ENCODE results near the gene FBXW5. TPM values are rescaled to one million over a fixed set of nuclear protein-coding genes. Genes with fewer than 3 reads are reported as not detected.

The FBXW5 gene
- total RNA-seq, 1 experiment from 2014 or later = 62.2 TPM

GRCh38 chr9:136926154-136926704, 18.3 kb downstream of the FBXW5 start:
- H3K4me1 ChIP-seq (ENCODE audit: insufficient read depth, low read length) = no peaks in the 10 kb centered on the region
- no peak overlapping the region for H2BK120ac ChIP-seq (ENCODE audit: low read depth, low read length, poor library complexity, severe bottlenecking)
- H2AK5ac ChIP-seq (ENCODE audit: insufficient read length, low read length) = no peak overlapping the region
- H2BK5ac ChIP-seq (ENCODE audit: insufficient read length, low read length) = no peak overlapping the region
- H2BK12ac ChIP-seq (ENCODE audit: insufficient read length, low read depth, low read length) = no peak overlapping the region
- Mint-ChIP-seq H3K27me3 (ENCODE audit: low read depth) (no peaks in the 10 kb centered on the region), H3K36me3 (ENCODE audit: insufficient read depth in 1 of 3, low read depth in 3 of 3) (peaks cover 15 to 68% (median 51%) of the 10 kb centered on the region in 3 experiments; a peak in 6 of 7 replicates), H3K4me3 (no peak overlapping the region), H3K9me3 (no peaks in the 10 kb centered on the region), H3K27ac (no peak overlapping the region), H3K4me1 (no peaks in the 10 kb centered on the region)
- no peak for TF ChIP-seq CTCF (conservative IDR thresholded peaks at IDR 0.05)
- no peak overlapping the region for H4K8ac ChIP-seq (replicated peaks; ENCODE audit: insufficient read length, low read depth, low read length)
- DNase-seq = peak; percentile 20
- H3K27me3 ChIP-seq (ENCODE audit: insufficient read depth, low read length) = no peaks in the 10 kb centered on the region
- H3K27ac ChIP-seq (ENCODE audit: insufficient read length, low read depth, low read length) = no peak overlapping the region
- H3K23ac ChIP-seq (ENCODE audit: insufficient read length, low read depth, low read length) = no peak overlapping the region
- H4K20me1 ChIP-seq (ENCODE audit: control insufficient read depth, insufficient read depth, insufficient read length) = no peaks in the 10 kb centered on the region
- H2AFZ ChIP-seq (ENCODE audit: low read length) = no peak overlapping the region
- H3K4me2 ChIP-seq (ENCODE audit: insufficient read depth, insufficient read length, low read length) = no peak overlapping the region
- no peak overlapping the region for H3K4ac ChIP-seq (ENCODE audit: low read depth, low read length)
- WGBS (ENCODE audit: extremely low coverage, insufficient read length, low lambda C conversion rate) = no CpG with 5 or more reads among the region's 9 CpGs
- H3K56ac ChIP-seq (ENCODE audit: insufficient read length, low read depth, low read length) = no peak overlapping the region
- H3T11ph ChIP-seq (ENCODE audit: low read length) = no peak overlapping the region
- H3K18ac ChIP-seq (ENCODE audit: insufficient read length, low read depth, low read length) = no peak overlapping the region
- no peak overlapping the region for H4K5ac ChIP-seq (ENCODE audit: insufficient read length, low read depth, low read length)
- no peaks in the 10 kb centered on the region for H3K9me3 ChIP-seq (ENCODE audit: control insufficient read depth, low read depth, low read length)
- H3K14ac ChIP-seq (ENCODE audit: insufficient read depth, low read length) = no peak overlapping the region
- H3K9ac ChIP-seq (ENCODE audit: extremely low read depth, insufficient read length, low read length) = no peak overlapping the region
- no peaks in the 10 kb centered on the region for H3K23me2 ChIP-seq (ENCODE audit: insufficient read length, low read depth, low read length, poor library complexity, severe bottlenecking)
- H2BK15ac ChIP-seq (ENCODE audit: low read depth, low read length) = no peak overlapping the region
- no peak overlapping the region for H4K91ac ChIP-seq (ENCODE audit: insufficient read length, low read depth, low read length)
- no peaks in the 10 kb centered on the region for H3K79me2 ChIP-seq (ENCODE audit: insufficient read depth, low read length)
- H2BK20ac ChIP-seq (ENCODE audit: low read depth, low read length, poor library complexity, severe bottlenecking) = no peak overlapping the region
- no peaks in the 10 kb centered on the region for H3K79me1 ChIP-seq (ENCODE audit: insufficient read depth, low read depth, low read length, poor library complexity, severe bottlenecking)
